Right atrium auricular region (tissue), 2 donors: ENCODE results near the gene NFIL3. TPM values are rescaled to one million over a fixed set of nuclear protein-coding genes. Genes with fewer than 3 reads are reported as not detected.

Experiments
- DNase-seq: peaks from one replicate; pipeline ENCODE4 v3.0.0-alpha.2; 2019; ENCODE audit warnings: low spot score
- H3K27ac ChIP-seq, 2 donors: fragments of 200-600 bp; sonication (generic); 1 replicate in 1 of 2; 2 replicates in 1 of 2; pipeline ENCODE4 v1.5.1; 2016 to 2019
- H3K27me3 ChIP-seq, 2 donors: fragments of 200-600 bp; sonication (generic); one replicate each; pipeline versions ENCODE4 v1.5.1 to v1.6.0; 2017 to 2019
- H3K36me3 ChIP-seq: fragments of 200-600 bp; sonication (generic); one replicate; pipeline ENCODE4 v1.5.1; 2016
- H3K4me1 ChIP-seq, 2 donors: fragments of 200-600 bp; sonication (generic); one replicate each; pipeline versions ENCODE4 v1.5.1 to v1.6.0; 2017 to 2019
- H3K4me3 ChIP-seq, 2 donors: fragments of 200-600 bp; sonication (generic); 1 replicate in 1 of 2; 2 replicates in 1 of 2; pipeline ENCODE4 v1.5.1; 2017 to 2019; ENCODE audit warnings: mild to moderate bottlenecking in 1 of 2, moderate library complexity in 1 of 2
- H3K9me3 ChIP-seq, 2 donors: fragments of 200-600 bp; sonication (generic); one replicate each; pipeline ENCODE4 v1.5.1; 2019
- CTCF ChIP-seq, 2 donors: fragments of 200-600 bp; sonication (generic); IDR thresholded peaks; one replicate each; pipeline ENCODE4 v1.5.1; 2019; ENCODE audit warnings: antibody characterized with exemption in 2 of 2
- total RNA-seq, 2 donors: library from RNA; depleted of rRNA; stranded (reverse); fragments of >200 nt; gene quantifications; one replicate each; pipeline ENCODE4 v1.1.0, GENCODE V29; 2016

The NFIL3 gene
- total RNA-seq, 2 donors from 2014 or later, result 21.2 to 25.5 TPM

GRCh38 chr9:91445135-91445534 is 21.5 kb upstream of the NFIL3 start:
- Histone ChIP-seq H3K27ac (no peak overlapping the region), H3K4me1 (no peaks in the 10 kb centered on the region), H3K4me3 (no peak overlapping the region), H3K36me3 (no peaks in the 10 kb centered on the region), H3K9me3 (peaks cover 0 to 12% of the 10 kb centered on the region in 2 donors), H3K27me3 (no peaks in the 10 kb centered on the region)
- no peak for TF ChIP-seq CTCF (IDR thresholded peaks at IDR 0.05)
- no peak for DNase-seq

GRCh38 chr9:91443994-91444392 is 20.4 kb upstream of the NFIL3 start:
- no peak for DNase-seq
- H3K27me3 ChIP-seq, result no peaks in the 10 kb centered on the region
- H3K4me3 ChIP-seq, result no peak overlapping the region
- no peak overlapping the region for H3K27ac ChIP-seq
- H3K4me1 ChIP-seq, result no peaks in the 10 kb centered on the region
- no peaks in the 10 kb centered on the region for H3K36me3 ChIP-seq
- TF ChIP-seq CTCF (IDR thresholded peaks at IDR 0.05), result no peak
- peaks cover 0 to 12% of the 10 kb centered on the region in 2 donors for H3K9me3 ChIP-seq

GRCh38 chr9:91443321-91443993 is 19.8 kb upstream of the NFIL3 start:
- Histone ChIP-seq H3K4me1 (no peaks in the 10 kb centered on the region), H3K9me3 (peaks cover 0 to 12% of the 10 kb centered on the region in 2 donors), H3K27ac (no peak overlapping the region), H3K27me3 (no peaks in the 10 kb centered on the region), H3K36me3 (no peaks in the 10 kb centered on the region), H3K4me3 (no peak overlapping the region)
- DNase-seq, result no peak
- no peak for TF ChIP-seq CTCF (IDR thresholded peaks at IDR 0.05)

GRCh38 chr9:91436841-91437240 is 13.2 kb upstream of the NFIL3 start:
- no peak for DNase-seq
- no peaks in the 10 kb centered on the region for H3K9me3 ChIP-seq
- TF ChIP-seq CTCF (IDR thresholded peaks at IDR 0.05), result no peak
- H3K36me3 ChIP-seq, result no peaks in the 10 kb centered on the region
- H3K27me3 ChIP-seq, result no peaks in the 10 kb centered on the region
- no peaks in the 10 kb centered on the region for H3K4me1 ChIP-seq
- no peak overlapping the region for H3K27ac ChIP-seq
- no peak overlapping the region for H3K4me3 ChIP-seq

- no peaks in the 10 kb centered on the region for H3K4me1 ChIP-seq
- DNase-seq, result no peak
- H3K4me3 ChIP-seq, result no peak overlapping the region
- H3K27ac ChIP-seq, result no peak overlapping the region
- no peaks in the 10 kb centered on the region for H3K9me3 ChIP-seq
- H3K36me3 ChIP-seq, result no peaks in the 10 kb centered on the region
- no peaks in the 10 kb centered on the region for H3K27me3 ChIP-seq
- peak; percentile 30 to 65 for TF ChIP-seq CTCF (IDR thresholded peaks at IDR 0.05)
These were observed 9.5 kb upstream of the NFIL3 start for GRCh38 chr9:91433180-91433579.

- no peaks in the 10 kb centered on the region for H3K4me1 ChIP-seq
- no peak overlapping the region for H3K27ac ChIP-seq
- no peak for TF ChIP-seq CTCF (IDR thresholded peaks at IDR 0.05)
- DNase-seq, result no peak
- H3K36me3 ChIP-seq, result no peaks in the 10 kb centered on the region
- H3K27me3 ChIP-seq, result no peaks in the 10 kb centered on the region
- H3K9me3 ChIP-seq, result no peaks in the 10 kb centered on the region
- no peak overlapping the region for H3K4me3 ChIP-seq
These were observed 7.9 kb upstream of the NFIL3 start for GRCh38 chr9:91431485-91431884.
